ENCODE measurements around the gene MTSS2. TPM values are rescaled to one million over a fixed set of nuclear protein-coding genes. Genes with fewer than 3 reads are reported as not detected.
"Not testable (repeated sequence)": the region's sequence is repeated elsewhere in the genome, so short reads cannot be mapped to it uniquely, and the experiment has no call there.

The MTSS2 gene
- total RNA-seq, 2 donors from 2014 or later = 57.3 to 58.5 TPM

DNA sequence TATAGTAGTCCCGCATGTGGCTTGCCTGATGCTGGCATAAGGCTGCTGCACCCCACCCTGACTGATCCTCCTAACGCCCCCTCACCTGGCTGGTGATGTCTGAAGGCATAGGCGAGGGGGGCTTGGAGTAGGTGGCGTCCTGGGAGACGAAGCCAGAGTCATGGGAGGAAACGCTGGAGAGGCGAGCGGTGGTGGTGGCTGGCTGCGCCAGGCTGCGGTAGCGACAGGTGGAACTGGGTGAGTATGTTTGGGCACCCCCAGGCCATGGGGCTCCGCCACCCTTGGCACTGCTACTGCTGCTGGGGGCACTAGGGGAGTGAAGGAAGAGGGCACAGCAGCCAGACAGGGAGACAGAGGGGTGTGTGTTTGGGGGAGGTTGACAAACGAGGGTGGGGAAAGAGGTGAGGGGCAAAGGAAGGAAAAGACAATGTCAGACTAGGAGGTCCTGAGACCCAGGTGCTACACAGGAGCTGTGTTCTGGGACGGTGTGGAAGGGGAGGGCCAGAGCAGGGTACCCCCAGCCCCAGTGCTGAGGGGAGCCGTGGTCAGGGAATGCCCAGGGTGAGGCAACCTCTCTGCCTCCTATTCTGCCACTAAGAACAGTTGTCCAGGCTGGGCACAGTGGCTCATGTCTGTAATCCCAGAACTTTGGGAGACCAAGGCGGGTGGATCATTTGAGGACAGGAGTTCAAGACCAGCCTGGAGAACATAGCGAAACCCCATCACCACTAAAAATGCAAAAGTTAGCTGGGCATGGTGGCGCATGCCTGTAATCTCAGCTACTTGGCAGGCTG, 11.4 kb downstream of the MTSS2 start:
- peaks cover 72% of the 10 kb centered on the region for H3K36me3 ChIP-seq
- H3K27ac ChIP-seq = no peak overlapping the region

GRCh38 chr16:70670938-70671337, 14.9 kb downstream of the MTSS2 start:
- not testable (repeated sequence) for H3K4me3 ChIP-seq; H3K4me1 ChIP-seq (ENCODE audit: control insufficient read depth in 1 of 2, low read depth in 2 of 2); ATAC-seq (ENCODE audit: insufficient number of reproducible peaks, low FRiP score, low read depth); H3K27ac ChIP-seq; H3K27me3 ChIP-seq (replicated peaks; ENCODE audit: insufficient read depth); H3K9me3 ChIP-seq; DNase-seq (ENCODE audit: low spot score)
- peaks cover 59% of the 10 kb centered on the region for H3K36me3 ChIP-seq

More for the DNA sequence above, 11.4 kb downstream of the MTSS2 start:
- TF ChIP-seq, protein P1, sequence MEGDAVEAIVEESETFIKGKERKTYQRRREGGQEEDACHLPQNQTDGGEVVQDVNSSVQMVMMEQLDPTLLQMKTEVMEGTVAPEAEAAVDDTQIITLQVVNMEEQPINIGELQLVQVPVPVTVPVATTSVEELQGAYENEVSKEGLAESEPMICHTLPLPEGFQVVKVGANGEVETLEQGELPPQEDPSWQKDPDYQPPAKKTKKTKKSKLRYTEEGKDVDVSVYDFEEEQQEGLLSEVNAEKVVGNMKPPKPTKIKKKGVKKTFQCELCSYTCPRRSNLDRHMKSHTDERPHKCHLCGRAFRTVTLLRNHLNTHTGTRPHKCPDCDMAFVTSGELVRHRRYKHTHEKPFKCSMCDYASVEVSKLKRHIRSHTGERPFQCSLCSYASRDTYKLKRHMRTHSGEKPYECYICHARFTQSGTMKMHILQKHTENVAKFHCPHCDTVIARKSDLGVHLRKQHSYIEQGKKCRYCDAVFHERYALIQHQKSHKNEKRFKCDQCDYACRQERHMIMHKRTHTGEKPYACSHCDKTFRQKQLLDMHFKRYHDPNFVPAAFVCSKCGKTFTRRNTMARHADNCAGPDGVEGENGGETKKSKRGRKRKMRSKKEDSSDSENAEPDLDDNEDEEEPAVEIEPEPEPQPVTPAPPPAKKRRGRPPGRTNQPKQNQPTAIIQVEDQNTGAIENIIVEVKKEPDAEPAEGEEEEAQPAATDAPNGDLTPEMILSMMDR (IDR thresholded peaks at IDR 0.05) = no peak
- DNase-seq (ENCODE audit: low spot score) (no peak), ATAC-seq (ENCODE audit: insufficient number of reproducible peaks, low FRiP score, low read depth) (no peak)
- Histone ChIP-seq H3K4me1 (ENCODE audit: control insufficient read depth in 1 of 2, low read depth in 2 of 2) (no peaks in the 10 kb centered on the region), H3K9me3 (no peaks in the 10 kb centered on the region), H3K4me3 (no peak overlapping the region), H3K27me3 (replicated peaks; ENCODE audit: insufficient read depth) (no peaks in the 10 kb centered on the region)

DNA sequence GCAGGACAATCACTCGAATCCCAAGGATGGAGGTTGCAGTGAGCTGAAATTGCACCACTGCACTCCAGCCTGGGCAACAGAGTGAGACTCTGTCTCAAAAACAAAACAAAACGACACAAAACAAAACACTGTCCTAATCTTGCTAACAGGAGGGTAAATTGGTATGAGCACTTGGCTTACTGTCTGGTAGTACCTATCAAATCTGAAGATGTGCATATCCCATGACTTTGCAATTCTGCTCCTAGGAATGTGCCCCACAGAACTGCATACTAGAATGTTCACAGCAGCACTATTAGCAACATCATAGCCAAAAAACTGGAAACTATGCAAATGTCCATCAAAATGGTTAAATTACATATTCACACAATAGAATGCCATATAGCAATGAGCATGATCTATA, 15.7 kb downstream of the MTSS2 start:
- DNase-seq (ENCODE audit: low spot score) = no peak
- Histone ChIP-seq H3K27me3 (replicated peaks; ENCODE audit: insufficient read depth) (no peaks in the 10 kb centered on the region), H3K4me3 (no peak overlapping the region), H3K27ac (no peak overlapping the region), H3K9me3 (no peaks in the 10 kb centered on the region), H3K4me1 (ENCODE audit: control insufficient read depth in 1 of 2, low read depth in 2 of 2) (no peaks in the 10 kb centered on the region), H3K36me3 (peaks cover 59% of the 10 kb centered on the region)
- TF ChIP-seq, protein P1 (IDR thresholded peaks at IDR 0.05) = no peak
- ATAC-seq (ENCODE audit: insufficient number of reproducible peaks, low FRiP score, low read depth) = no peak

DNA sequence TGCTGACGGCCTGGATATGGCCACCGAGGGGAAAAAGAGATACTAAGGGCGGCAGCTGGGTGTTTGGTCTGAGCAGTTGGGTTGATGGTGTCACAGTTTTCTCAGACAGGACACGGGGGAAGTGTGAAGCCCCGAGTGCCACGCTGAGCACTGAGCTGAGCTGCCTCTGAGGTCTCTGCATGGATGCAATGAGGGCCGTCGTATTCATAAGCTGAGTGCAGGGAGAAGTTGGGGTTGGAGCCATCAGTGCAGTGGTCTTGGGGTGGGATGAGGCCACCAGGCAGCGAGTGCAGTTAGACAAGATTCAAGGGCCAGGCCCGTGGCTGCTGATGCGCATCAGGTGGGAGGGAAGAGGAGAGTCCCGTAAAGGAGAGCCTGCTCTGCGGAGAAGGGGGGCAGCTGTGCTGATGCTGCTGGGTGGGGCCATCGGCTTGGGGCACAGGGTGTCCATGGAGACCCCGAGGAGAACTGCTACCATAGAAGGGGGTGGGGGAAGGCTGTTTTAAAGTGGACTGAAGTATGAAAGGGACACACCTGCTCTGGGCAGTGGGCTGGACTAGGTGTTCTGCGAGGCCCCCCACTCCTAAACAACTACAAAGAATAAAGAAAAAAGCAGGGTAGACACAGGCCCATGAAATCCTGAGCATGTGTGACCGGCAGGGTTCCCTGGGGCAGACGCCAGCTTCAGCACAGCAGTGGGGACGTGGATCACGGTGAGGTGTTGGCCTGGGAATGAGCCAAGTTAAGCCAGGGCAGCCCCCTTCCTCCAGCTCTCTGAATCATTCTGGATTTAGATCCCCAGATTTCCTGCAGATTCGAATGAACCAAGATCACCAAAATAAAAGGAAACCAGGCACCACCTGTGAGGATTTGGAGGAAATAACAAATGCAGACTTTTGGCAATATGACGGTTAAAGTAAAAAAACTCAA, 19.8 kb downstream of the MTSS2 start:
- DNase-seq (ENCODE audit: low spot score) (no peak), ATAC-seq (ENCODE audit: insufficient number of reproducible peaks, low FRiP score, low read depth) (no peak)
- Histone ChIP-seq H3K4me3 (no peak overlapping the region), H3K4me1 (ENCODE audit: control insufficient read depth in 1 of 2, low read depth in 2 of 2) (peaks cover 0 to 10% of the 10 kb centered on the region in 2 donors), H3K9me3 (no peaks in the 10 kb centered on the region), H3K27ac (no peak overlapping the region), H3K36me3 (peaks cover 63% of the 10 kb centered on the region), H3K27me3 (replicated peaks; ENCODE audit: insufficient read depth) (no peaks in the 10 kb centered on the region)
- TF ChIP-seq, protein P1 (IDR thresholded peaks at IDR 0.05) = no peak

DNA sequence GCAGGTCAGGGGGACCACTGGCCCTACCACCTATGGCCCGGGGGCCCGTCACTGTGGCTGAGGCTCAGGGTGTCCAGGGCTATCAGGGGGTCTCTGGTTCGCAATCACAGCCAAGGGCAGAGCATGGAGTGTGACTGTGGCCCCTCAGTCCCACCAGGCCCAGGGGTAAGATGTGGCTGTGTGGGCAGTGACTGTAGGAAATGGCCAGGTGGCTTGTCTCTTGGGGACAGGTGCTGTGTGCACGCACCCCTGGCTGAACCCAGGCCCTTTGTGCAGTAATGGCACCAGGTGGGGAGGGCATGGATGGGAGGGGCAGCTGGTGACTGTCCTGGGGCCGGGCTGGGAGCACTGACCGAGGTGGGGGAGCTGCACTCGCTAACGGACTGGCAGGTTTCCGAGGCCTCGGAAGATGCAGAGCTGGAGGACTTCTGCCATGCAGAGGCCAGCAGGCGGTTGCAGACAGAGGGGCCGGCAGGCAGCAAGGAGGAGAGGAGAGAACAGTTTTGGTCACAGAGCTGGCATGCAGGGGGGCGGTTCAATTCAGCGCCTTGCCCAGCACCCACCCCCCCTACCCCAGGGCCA, 20.6 kb downstream of the MTSS2 start:
- Histone ChIP-seq H3K4me3 (no peak overlapping the region), H3K36me3 (peaks cover 54% of the 10 kb centered on the region), H3K27me3 (replicated peaks; ENCODE audit: insufficient read depth) (no peaks in the 10 kb centered on the region), H3K4me1 (ENCODE audit: control insufficient read depth in 1 of 2, low read depth in 2 of 2) (peaks cover 0 to 10% of the 10 kb centered on the region in 2 donors), H3K27ac (no peak overlapping the region), H3K9me3 (no peaks in the 10 kb centered on the region)
- no peak for ATAC-seq (ENCODE audit: insufficient number of reproducible peaks, low FRiP score, low read depth)
- DNase-seq (ENCODE audit: low spot score) = no peak
- TF ChIP-seq, protein P1 (IDR thresholded peaks at IDR 0.05) = no peak
